CD14-positive monocyte (primary cell): ENCODE results near the gene AR. TPM values are rescaled to one million over a fixed set of nuclear protein-coding genes. Genes with fewer than 3 reads are reported as not detected.
"Not testable (repeated sequence)": the region's sequence is repeated elsewhere in the genome, so short reads cannot be mapped to it uniquely, and the experiment has no call there.

Source experiments
- DNase-seq, 3 donors: peaks; one replicate each; pipeline ENCODE4 v3.0.0-alpha.2; 2011 to 2022
- H2AFZ ChIP-seq: 2 replicates; pipeline ENCODE4 v1.6.0; 2012; ENCODE audit warnings: mild to moderate bottlenecking, low read depth, low read length, inconsistent platforms; ENCODE audit not compliant: insufficient read depth, poor library complexity, severe bottlenecking
- H3K27ac ChIP-seq, 2 donors: 1 replicate in 1 of 2; 2 replicates in 1 of 2; pipeline ENCODE4 v1.5.1; 2012 to 2013; ENCODE audit warnings: low read length in 2 of 2, control low read depth in 1 of 2, inconsistent platforms in 1 of 2, low read depth in 1 of 2, mild to moderate bottlenecking in 1 of 2
- H3K27me3 ChIP-seq, 2 donors: one replicate each; pipeline versions ENCODE4 v1.6.0 to v1.6.1; 2011 to 2013; ENCODE audit warnings: low read length in 2 of 2; ENCODE audit not compliant: control insufficient read depth in 2 of 2, insufficient read depth in 2 of 2
- H3K36me3 ChIP-seq, 2 donors: replicated peaks in 1 of 2; 1 replicate in 1 of 2; 2 replicates in 1 of 2; pipeline versions ENCODE4 v1.5.1 to v1.6.1; 2012 to 2013; ENCODE audit warnings: low read length in 2 of 2, control low read depth in 1 of 2, inconsistent platforms in 1 of 2, mild to moderate bottlenecking in 1 of 2; ENCODE audit not compliant: insufficient read depth in 2 of 2, control insufficient read depth in 1 of 2
- H3K4me1 ChIP-seq, 2 donors: 1 replicate in 1 of 2; 2 replicates in 1 of 2; pipeline versions ENCODE4 v1.5.1 to v1.6.1; 2012 to 2013; ENCODE audit warnings: low read length in 2 of 2, control low read depth in 1 of 2, inconsistent platforms in 1 of 2, mild to moderate bottlenecking in 1 of 2, moderate library complexity in 1 of 2; ENCODE audit not compliant: insufficient read depth in 2 of 2, control insufficient read depth in 1 of 2
- H3K4me2 ChIP-seq: replicated peaks from 2 replicates; pipeline ENCODE3; 2012; ENCODE audit warnings: low read length, moderate library complexity, mild to moderate bottlenecking; ENCODE audit not compliant: poor library complexity, severe bottlenecking; ENCODE audit errors: extremely low read depth
- H3K4me3 ChIP-seq, 3 experiments: fragments of 200-600 bp in 1 of 3; sonication (generic) in 1 of 3; replicated peaks in 1 of 3; 1 replicate in 2 of 3; 2 replicates in 1 of 3; pipeline ENCODE4 v1.5.1; 2011 to 2013; ENCODE audit warnings: low read length in 3 of 3, mild to moderate bottlenecking in 3 of 3, control low read depth in 2 of 3, low read depth in 2 of 3, inconsistent platforms in 1 of 3, moderate library complexity in 1 of 3
- H3K79me2 ChIP-seq: 2 replicates; pipeline ENCODE4 v1.6.0; 2012; ENCODE audit warnings: mild to moderate bottlenecking, control low read depth, inconsistent platforms, low read length, moderate library complexity; ENCODE audit not compliant: insufficient read depth
- H3K9ac ChIP-seq: 2 replicates; pipeline ENCODE4 v1.6.0; 2017; ENCODE audit warnings: low read length, mild to moderate bottlenecking; ENCODE audit not compliant: insufficient read depth, poor library complexity, severe bottlenecking
- H3K9me3 ChIP-seq, 2 donors: replicated peaks in 1 of 2; 1 replicate in 1 of 2; 2 replicates in 1 of 2; pipeline versions ENCODE4 v1.5.1 to v1.6.1; 2012 to 2013; ENCODE audit warnings: low read length in 2 of 2, control low read depth in 1 of 2; ENCODE audit not compliant: control insufficient read depth in 1 of 2, insufficient read depth in 1 of 2
- H4K20me1 ChIP-seq: 2 replicates; pipeline ENCODE4 v1.6.0; 2012; ENCODE audit warnings: mild to moderate bottlenecking, low read length, control low read depth, moderate library complexity; ENCODE audit not compliant: insufficient read depth
- H3K27ac Mint-ChIP-seq, 7 donors: one replicate each; pipeline ENCODE4 v1.8.0; 2020; ENCODE audit warnings: mild to moderate bottlenecking in 7 of 7, mixed read lengths in 7 of 7, moderate library complexity in 6 of 7, inconsistent platforms in 2 of 7
- H3K27me3 Mint-ChIP-seq, 3 donors: one replicate each; pipeline ENCODE4 v1.8.0; 2021 to 2022; ENCODE audit warnings: low read depth in 3 of 3, mild to moderate bottlenecking in 3 of 3, mixed read lengths in 3 of 3, moderate library complexity in 3 of 3, inconsistent platforms in 1 of 3
- H3K36me3 Mint-ChIP-seq, 2 donors: one replicate each; pipeline ENCODE4 v1.8.0; 2020; ENCODE audit warnings: mixed read lengths in 2 of 2, inconsistent platforms in 1 of 2, mild to moderate bottlenecking in 1 of 2
- H3K4me1 Mint-ChIP-seq: one replicate; pipeline ENCODE4 v1.8.0; 2020; ENCODE audit warnings: mild to moderate bottlenecking, mixed read lengths
- H3K4me3 Mint-ChIP-seq, 2 donors: one replicate each; pipeline ENCODE4 v1.8.0; 2020; ENCODE audit warnings: mild to moderate bottlenecking in 2 of 2, mixed read lengths in 2 of 2, moderate library complexity in 1 of 2
- H3K9me3 Mint-ChIP-seq, 7 donors: one replicate each; pipeline ENCODE4 v1.8.0; 2020 to 2022; ENCODE audit warnings: mixed read lengths in 7 of 7, mild to moderate bottlenecking in 6 of 7, moderate library complexity in 6 of 7, inconsistent platforms in 2 of 7
- WGBS: methylation state at CpG from one replicate; pipeline ENCODE4 v1.1.5; 2013; ENCODE audit warnings: missing lambda C conversion rate; ENCODE audit not compliant: insufficient coverage; 5-methylcytosine and 5-hydroxymethylcytosine counted together
- intact Hi-C, 2 donors: fragments of 100-400 bp; cut with micrococcal nuclease; formaldehyde crosslinking; loops; one replicate each; pipeline versions ENCODE4 v1.15.0 to v1.15.1; 2023
- polyA plus RNA-seq, 3 donors: library from polyadenylated mRNA; depleted of rRNA in 1 of 3; unstranded in 2 of 3; stranded (reverse) in 1 of 3; fragments of 300-500 nt in 2 of 3; fragments of >200 nt in 1 of 3; fragmentation: Illumina TruSeq in 2 of 3; gene quantifications; 1 replicate in 2 of 3; 2 replicates in 1 of 3; pipeline ENCODE4 v1.2.3, GENCODE V29; 2012 to 2021
- TF ChIP-seq, protein P1 (sequence below): fragments of 200-600 bp; IDR thresholded peaks from one replicate; pipeline ENCODE4 v1.8.0; 2022; ENCODE audit warnings: antibody characterized with exemption, mild to moderate bottlenecking

Gene AR
- polyA plus RNA-seq, 3 donors = not detected

DNA sequence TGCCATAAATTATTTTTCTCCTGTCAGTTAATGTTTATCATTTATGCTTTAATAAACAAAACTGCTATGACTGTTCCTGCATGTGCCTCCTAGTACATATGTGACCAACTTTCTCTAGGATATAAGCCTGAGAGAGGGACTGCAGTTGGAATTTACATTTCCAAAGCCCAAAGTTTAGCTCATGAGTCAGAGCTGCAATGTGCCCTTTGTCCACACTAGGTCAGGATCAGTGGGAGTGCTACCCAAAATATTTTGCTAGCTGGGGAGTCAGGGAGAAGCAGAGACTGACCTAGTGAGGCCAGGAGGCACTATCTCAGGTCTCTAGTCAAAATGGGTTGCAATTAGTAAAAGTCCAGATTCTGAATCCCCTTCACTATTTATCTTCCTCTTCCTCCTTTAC lies 92.7 kb downstream of the AR start:
- Histone ChIP-seq H3K9ac (no peak overlapping the region), H3K4me2 (no peak overlapping the region), H3K36me3 (no peaks in the 10 kb centered on the region), H2AFZ (no peak overlapping the region), H4K20me1 (no peaks in the 10 kb centered on the region), H3K9me3 (no peaks in the 10 kb centered on the region), H3K27me3 (no peaks in the 10 kb centered on the region), H3K79me2 (no peaks in the 10 kb centered on the region), H3K4me1 (no peaks in the 10 kb centered on the region), H3K4me3 (no peak overlapping the region), H3K27ac (no peak overlapping the region)
- Mint-ChIP-seq H3K9me3 (peaks cover 0 to 16% (median 9%) of the 10 kb centered on the region in 7 donors), H3K4me1 (no peaks in the 10 kb centered on the region), H3K4me3 (no peak overlapping the region), H3K27me3 (peaks cover 0 to 2% (median 0%) of the 10 kb centered on the region in 3 donors), H3K27ac (no peak overlapping the region), H3K36me3 (no peaks in the 10 kb centered on the region)
- intact Hi-C loops = no loop called here
- DNase-seq = no peak
- TF ChIP-seq, protein P1, sequence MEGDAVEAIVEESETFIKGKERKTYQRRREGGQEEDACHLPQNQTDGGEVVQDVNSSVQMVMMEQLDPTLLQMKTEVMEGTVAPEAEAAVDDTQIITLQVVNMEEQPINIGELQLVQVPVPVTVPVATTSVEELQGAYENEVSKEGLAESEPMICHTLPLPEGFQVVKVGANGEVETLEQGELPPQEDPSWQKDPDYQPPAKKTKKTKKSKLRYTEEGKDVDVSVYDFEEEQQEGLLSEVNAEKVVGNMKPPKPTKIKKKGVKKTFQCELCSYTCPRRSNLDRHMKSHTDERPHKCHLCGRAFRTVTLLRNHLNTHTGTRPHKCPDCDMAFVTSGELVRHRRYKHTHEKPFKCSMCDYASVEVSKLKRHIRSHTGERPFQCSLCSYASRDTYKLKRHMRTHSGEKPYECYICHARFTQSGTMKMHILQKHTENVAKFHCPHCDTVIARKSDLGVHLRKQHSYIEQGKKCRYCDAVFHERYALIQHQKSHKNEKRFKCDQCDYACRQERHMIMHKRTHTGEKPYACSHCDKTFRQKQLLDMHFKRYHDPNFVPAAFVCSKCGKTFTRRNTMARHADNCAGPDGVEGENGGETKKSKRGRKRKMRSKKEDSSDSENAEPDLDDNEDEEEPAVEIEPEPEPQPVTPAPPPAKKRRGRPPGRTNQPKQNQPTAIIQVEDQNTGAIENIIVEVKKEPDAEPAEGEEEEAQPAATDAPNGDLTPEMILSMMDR = no peak

GRCh38 chrX:67637293-67637692 lies 93.5 kb downstream of the AR start:
- H3K4me1 ChIP-seq, H3K9ac ChIP-seq, H3K4me1 Mint-ChIP-seq, H3K27ac ChIP-seq, H3K4me3 ChIP-seq, DNase-seq, H3K27me3 Mint-ChIP-seq, H3K79me2 ChIP-seq, H3K4me3 Mint-ChIP-seq, H3K4me2 ChIP-seq, H3K27ac Mint-ChIP-seq, H3K27me3 ChIP-seq, H2AFZ ChIP-seq, H3K36me3 Mint-ChIP-seq, H4K20me1 ChIP-seq, H3K9me3 ChIP-seq, intact Hi-C loops, H3K36me3 ChIP-seq: not testable (repeated sequence)
- WGBS = no CpG with 5 or more reads among the region's 3 CpGs
- H3K9me3 Mint-ChIP-seq = peaks cover 0 to 10% (median 5%) of the 10 kb centered on the region in 7 donors
